Liver (tissue), 9 donors: ENCODE data around the gene CHRNB2. TPM values are rescaled to one million over a fixed set of nuclear protein-coding genes. Genes with fewer than 3 reads are reported as not detected.

Source experiments
- DNase-seq: peaks from one replicate; pipeline ENCODE4 v3.0.0-alpha.2; 2017; ENCODE audit warnings: low spot score
- H3K27ac ChIP-seq, 2 donors: one replicate each; pipeline ENCODE4 v1.7.0; 2013; ENCODE audit warnings: inconsistent platforms in 2 of 2, low read length in 2 of 2, control low read depth in 1 of 2, low read depth in 1 of 2, mild to moderate bottlenecking in 1 of 2
- H3K27me3 ChIP-seq, 4 donors: one replicate each; pipeline versions ENCODE4 v1.6.1 to v1.7.0; 2013; ENCODE audit warnings: low read length in 3 of 4, inconsistent platforms in 1 of 4, mild to moderate bottlenecking in 1 of 4, moderate library complexity in 1 of 4; ENCODE audit not compliant: control insufficient read depth in 4 of 4, insufficient read depth in 4 of 4
- H3K36me3 ChIP-seq, 4 donors: one replicate each; pipeline versions ENCODE4 v1.6.1 to v1.7.0; 2013; ENCODE audit warnings: low read length in 3 of 4, mild to moderate bottlenecking in 3 of 4, low read depth in 1 of 4, moderate library complexity in 1 of 4; ENCODE audit not compliant: control insufficient read depth in 4 of 4, insufficient read depth in 3 of 4
- H3K4me1 ChIP-seq, 4 donors: one replicate each; pipeline versions ENCODE4 v1.6.1 to v1.7.0; 2013; ENCODE audit warnings: low read length in 3 of 4, mild to moderate bottlenecking in 3 of 4, moderate library complexity in 1 of 4; ENCODE audit not compliant: control insufficient read depth in 4 of 4, insufficient read depth in 4 of 4
- H3K4me3 ChIP-seq, 3 donors: one replicate each; pipeline versions ENCODE4 v1.6.1 to v1.7.0; 2013; ENCODE audit warnings: low read length in 3 of 3, control low read depth in 1 of 3, low read depth in 1 of 3, mild to moderate bottlenecking in 1 of 3
- H3K9ac ChIP-seq, 2 donors: one replicate each; pipeline ENCODE4 v1.7.0; 2013; ENCODE audit warnings: low read length in 2 of 2, mild to moderate bottlenecking in 2 of 2, moderate library complexity in 2 of 2, control low read depth in 1 of 2, low read depth in 1 of 2
- H3K9me3 ChIP-seq, 4 donors: one replicate each; pipeline versions ENCODE4 v1.6.1 to v1.7.0; 2013; ENCODE audit warnings: low read length in 3 of 4; ENCODE audit not compliant: control insufficient read depth in 4 of 4
- ATF3 ChIP-seq: IDR thresholded peaks from 2 replicates; pipeline ENCODE4 v1.6.1; 2016; ENCODE audit warnings: antibody characterized with exemption
- CTCF ChIP-seq: fragments of 150-350 bp; IDR thresholded peaks from 2 replicates; pipeline ENCODE4 v1.5.1; 2017; ENCODE audit warnings: improper control_type of control experiment, low read depth, low read length; ENCODE audit not compliant: missing input control
- FOXA1 ChIP-seq: IDR thresholded peaks from 2 replicates; pipeline ENCODE4 v1.6.1; 2016; ENCODE audit warnings: antibody characterized with exemption
- GABPA ChIP-seq, 2 donors: IDR thresholded peaks in 1 of 2; conservative IDR thresholded peaks in 1 of 2; 2 replicates each; pipeline ENCODE4 v1.6.1; 2016; ENCODE audit warnings: antibody characterized with exemption in 2 of 2, mild to moderate bottlenecking in 1 of 2, moderate library complexity in 1 of 2
- JUND ChIP-seq, 2 donors: IDR thresholded peaks; 2 replicates each; pipeline ENCODE4 v1.6.1; 2016; ENCODE audit warnings: antibody characterized with exemption in 2 of 2
- MAX ChIP-seq: IDR thresholded peaks from 2 replicates; pipeline ENCODE4 v1.6.1; 2016; ENCODE audit warnings: antibody characterized with exemption
- REST ChIP-seq: IDR thresholded peaks from 2 replicates; pipeline ENCODE4 v1.6.1; 2016; ENCODE audit warnings: antibody characterized with exemption, mild to moderate bottlenecking
- RXRA ChIP-seq, 2 donors: IDR thresholded peaks; 2 replicates each; pipeline ENCODE4 v1.6.1; 2017 to 2018; ENCODE audit warnings: antibody characterized with exemption in 2 of 2, mild to moderate bottlenecking in 1 of 2
- SP1 ChIP-seq: IDR thresholded peaks from 2 replicates; pipeline ENCODE4 v1.6.1; 2018; ENCODE audit warnings: antibody characterized with exemption, mild to moderate bottlenecking
- YY1 ChIP-seq: IDR thresholded peaks from 2 replicates; pipeline ENCODE4 v1.6.1; 2016; ENCODE audit warnings: antibody characterized with exemption, mild to moderate bottlenecking
- WGBS: extraction: QIAGEN DNeasy Blood & Tissue Kit; methylation state at CpG from one replicate; pipeline ENCODE4 v1.1.7; 2013; 5-methylcytosine and 5-hydroxymethylcytosine counted together
- polyA plus RNA-seq, 2 donors: library from polyadenylated mRNA; stranded (reverse) in 1 of 2; unstranded in 1 of 2; fragments of 200-250 nt in 1 of 2; fragments of >200 nt in 1 of 2; fragmentation: Nextera tagmentation in 1 of 2; extraction: Ambion mirVana in 1 of 2; gene quantifications; one replicate each; pipeline versions ENCODE4 v1.2.1 to v1.2.3, GENCODE V29; 2013 to 2015
- total RNA-seq, 2 donors: library from RNA; depleted of rRNA; stranded (reverse); fragments of >200 nt; gene quantifications; one replicate each; pipeline ENCODE4 v1.2.3, GENCODE V29; 2014
- TF ChIP-seq, protein P1 (sequence below): IDR thresholded peaks from 2 replicates; pipeline ENCODE4 v1.6.1; 2016; ENCODE audit warnings: antibody characterized with exemption
- donor health status: healthy.
- donor health status: healthy.
- donor health status: healthy.
- donor health status: healthy.
- donor health status: healthy.

Gene CHRNB2
- total and polyA plus RNA-seq, 4 donors = under 0.01 to 0.06 (median 0.01) TPM; not detected in 1

DNA sequence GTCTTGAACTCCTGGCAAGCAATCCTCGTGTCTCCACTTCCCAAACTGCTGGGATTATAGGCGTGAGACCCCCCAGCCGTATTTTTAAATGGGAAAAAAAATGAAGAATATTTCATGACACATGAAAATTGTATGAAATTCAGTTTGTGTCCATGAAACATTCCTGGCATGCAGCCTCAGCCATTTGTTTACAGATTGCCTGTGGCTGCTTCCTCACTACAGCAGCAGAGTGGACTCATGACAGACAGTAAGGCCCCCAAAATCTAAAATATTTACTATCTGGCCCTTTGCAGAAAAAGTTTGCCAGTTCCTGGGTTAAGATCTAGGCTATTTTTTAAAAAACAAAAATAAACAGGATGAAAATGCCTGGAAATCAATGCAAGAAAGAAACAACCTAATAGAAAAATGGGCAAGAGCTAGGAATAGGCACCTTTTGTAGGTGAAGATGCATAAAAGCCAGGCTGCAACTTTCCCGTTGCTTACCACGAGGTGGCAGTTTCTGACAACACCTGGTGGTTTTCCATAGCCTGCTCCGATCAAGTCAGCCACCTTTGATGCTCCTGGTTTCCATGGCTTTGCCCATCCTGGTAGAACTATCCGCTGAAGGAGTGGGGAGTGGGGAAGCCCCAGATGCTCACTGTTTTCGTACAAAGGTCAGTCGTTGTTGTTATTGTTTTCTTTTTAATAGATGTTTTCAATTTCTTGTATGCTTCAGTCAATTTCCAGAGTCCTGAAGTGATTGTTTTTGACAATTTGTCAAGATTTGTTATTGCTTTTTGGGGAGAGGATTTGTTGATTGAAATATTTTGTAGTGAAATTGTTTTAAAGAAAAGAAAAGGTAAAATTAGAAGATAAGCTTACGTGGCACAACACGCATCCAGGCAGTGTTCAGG, 33.4 kb upstream of the CHRNB2 start (continued):
- TF ChIP-seq, protein P1, sequence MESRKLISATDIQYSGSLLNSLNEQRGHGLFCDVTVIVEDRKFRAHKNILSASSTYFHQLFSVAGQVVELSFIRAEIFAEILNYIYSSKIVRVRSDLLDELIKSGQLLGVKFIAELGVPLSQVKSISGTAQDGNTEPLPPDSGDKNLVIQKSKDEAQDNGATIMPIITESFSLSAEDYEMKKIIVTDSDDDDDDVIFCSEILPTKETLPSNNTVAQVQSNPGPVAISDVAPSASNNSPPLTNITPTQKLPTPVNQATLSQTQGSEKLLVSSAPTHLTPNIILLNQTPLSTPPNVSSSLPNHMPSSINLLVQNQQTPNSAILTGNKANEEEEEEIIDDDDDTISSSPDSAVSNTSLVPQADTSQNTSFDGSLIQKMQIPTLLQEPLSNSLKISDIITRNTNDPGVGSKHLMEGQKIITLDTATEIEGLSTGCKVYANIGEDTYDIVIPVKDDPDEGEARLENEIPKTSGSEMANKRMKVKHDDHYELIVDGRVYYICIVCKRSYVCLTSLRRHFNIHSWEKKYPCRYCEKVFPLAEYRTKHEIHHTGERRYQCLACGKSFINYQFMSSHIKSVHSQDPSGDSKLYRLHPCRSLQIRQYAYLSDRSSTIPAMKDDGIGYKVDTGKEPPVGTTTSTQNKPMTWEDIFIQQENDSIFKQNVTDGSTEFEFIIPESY = no peak
- no peak for TF ChIP-seq YY1
- no peak for TF ChIP-seq MAX
- TF ChIP-seq JUND (IDR thresholded peaks at IDR 0.05) = no peak

DNA sequence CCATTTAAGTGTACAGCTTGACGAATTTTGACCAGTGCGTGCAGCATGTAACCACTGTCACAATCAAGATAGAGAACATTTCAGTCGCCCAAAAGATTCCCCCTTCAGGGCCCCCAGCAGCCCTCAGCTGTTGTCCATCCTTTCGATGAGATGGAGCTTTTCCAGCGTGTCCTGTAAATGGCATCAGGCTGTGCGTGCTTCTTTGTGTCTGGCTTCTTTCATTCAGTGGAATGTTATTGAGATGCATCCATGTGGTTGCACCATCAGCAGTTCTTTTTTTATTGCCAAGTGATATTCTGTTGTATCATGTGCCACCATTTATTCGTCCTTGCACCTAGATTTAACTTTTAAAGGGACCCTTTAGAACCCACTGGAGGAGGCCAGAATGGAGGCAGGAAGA, 31.0 kb upstream of the CHRNB2 start:
- WGBS = 84% methylated on average over 7 of the region's 7 CpGs
- TF ChIP-seq REST (no peak), SP1 (no peak), FOXA1 (no peak), CTCF (no peak), GABPA (IDR thresholded peaks at IDR 0.05 in 1 of 2, conservative IDR thresholded peaks at IDR 0.05 in 1 of 2) (no peak), ATF3 (no peak), MAX (no peak), YY1 (no peak), RXRA (IDR thresholded peaks at IDR 0.05) (no peak)
- TF ChIP-seq, protein P1 = no peak

More for the DNA sequence above, 31.0 kb upstream of the CHRNB2 start:
- Histone ChIP-seq H3K4me1 (no peaks in the 10 kb centered on the region), H3K27ac (no peak overlapping the region), H3K36me3 (no peaks in the 10 kb centered on the region), H3K9me3 (no peaks in the 10 kb centered on the region), H3K9ac (no peak overlapping the region), H3K27me3 (no peaks in the 10 kb centered on the region), H3K4me3 (no peak overlapping the region)
- DNase-seq = no peak
